Nephron progenitor cell (in vitro differentiated cells): ENCODE data around the gene NAXE.
A peak's percentile ranks its signal among the peaks of the same experiment; 100 is the strongest.
"Not testable (repeated sequence)": the region's sequence is repeated elsewhere in the genome, so short reads cannot be mapped to it uniquely, and the experiment has no call there.

Experiments used
- DNase-seq: peaks from one replicate; pipeline ENCODE4 v3.0.0; 2021
- H3K27ac Mint-ChIP-seq: 2 replicates; pipeline ENCODE4 v1.8.0; 2021; ENCODE audit warnings: mild to moderate bottlenecking, moderate library complexity, mixed read lengths
- H3K27me3 Mint-ChIP-seq: 2 replicates; pipeline ENCODE4 v1.8.0; 2021; ENCODE audit warnings: mild to moderate bottlenecking, low read depth, mixed read lengths; ENCODE audit not compliant: poor library complexity
- H3K36me3 Mint-ChIP-seq: 2 replicates; pipeline ENCODE4 v1.8.0; 2021; ENCODE audit warnings: low read depth, mixed read lengths
- H3K4me1 Mint-ChIP-seq: 2 replicates; pipeline ENCODE4 v1.8.0; 2021; ENCODE audit warnings: mixed read lengths
- H3K4me3 Mint-ChIP-seq: 2 replicates; pipeline ENCODE4 v1.8.0; 2021; ENCODE audit warnings: mild to moderate bottlenecking, moderate library complexity, mixed read lengths
- H3K9me3 Mint-ChIP-seq: 2 replicates; pipeline ENCODE4 v1.8.0; 2021; ENCODE audit warnings: mild to moderate bottlenecking, moderate library complexity, mixed read lengths
- TF ChIP-seq, protein P1 (sequence below): fragments of 200-600 bp; sonication (generic); IDR thresholded peaks from 2 replicates; pipeline ENCODE4 v1.5.0; 2021; ENCODE audit warnings: antibody characterized with exemption

The NAXE gene

DNA sequence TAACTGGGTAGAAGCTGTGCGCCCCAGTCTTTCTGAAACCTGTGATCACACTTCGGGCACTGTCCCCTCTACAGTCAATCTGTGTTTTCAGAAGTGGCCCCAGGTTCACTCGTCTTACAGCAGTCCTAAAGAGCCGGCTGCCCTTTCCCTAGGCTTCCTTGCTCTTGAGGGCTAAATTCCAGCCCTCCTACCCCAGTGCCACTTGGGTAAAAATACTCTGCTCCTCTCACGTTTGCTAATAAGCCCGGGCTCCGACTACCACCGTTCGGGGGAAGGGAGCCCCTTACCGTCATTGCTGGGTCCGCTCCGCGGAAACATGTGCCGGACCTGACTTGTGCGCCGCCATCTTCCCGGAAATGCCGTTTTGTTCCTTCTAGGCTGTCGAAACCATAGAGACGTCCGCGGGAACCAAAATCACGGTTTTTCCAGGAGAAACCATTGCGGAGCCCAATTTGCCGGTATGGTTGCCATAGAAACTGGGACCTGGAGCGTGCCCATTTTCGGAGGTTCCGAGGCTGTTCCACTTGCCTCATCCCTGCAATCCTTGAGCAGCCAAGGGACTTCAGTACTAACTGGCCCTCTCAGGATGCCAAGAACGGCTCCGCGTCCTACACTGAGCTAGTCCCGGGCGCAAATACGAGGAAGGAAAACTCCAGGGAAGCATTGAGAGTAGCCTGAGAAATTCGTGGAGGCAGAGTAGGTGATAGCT, 9.7 kb downstream of the NAXE start, which contains the start of gene GPATCH4:
Gene GPATCH4 (minus strand): TSS at position 358 of the 709 bp plus-strand sequence.
- peak; percentile 74 for DNase-seq
- Mint-ChIP-seq H3K9me3 (no peaks in the 10 kb centered on the region), H3K27ac (peak within 1 kb of the TSS; percentile 96), H3K27me3 (peaks cover 5% of the 10 kb centered on the region), H3K4me3 (peak within 1 kb of the TSS; percentile 98), H3K36me3 (peaks cover 18% of the 10 kb centered on the region), H3K4me1 (peaks cover 31% of the 10 kb centered on the region)
- TF ChIP-seq, protein P1, sequence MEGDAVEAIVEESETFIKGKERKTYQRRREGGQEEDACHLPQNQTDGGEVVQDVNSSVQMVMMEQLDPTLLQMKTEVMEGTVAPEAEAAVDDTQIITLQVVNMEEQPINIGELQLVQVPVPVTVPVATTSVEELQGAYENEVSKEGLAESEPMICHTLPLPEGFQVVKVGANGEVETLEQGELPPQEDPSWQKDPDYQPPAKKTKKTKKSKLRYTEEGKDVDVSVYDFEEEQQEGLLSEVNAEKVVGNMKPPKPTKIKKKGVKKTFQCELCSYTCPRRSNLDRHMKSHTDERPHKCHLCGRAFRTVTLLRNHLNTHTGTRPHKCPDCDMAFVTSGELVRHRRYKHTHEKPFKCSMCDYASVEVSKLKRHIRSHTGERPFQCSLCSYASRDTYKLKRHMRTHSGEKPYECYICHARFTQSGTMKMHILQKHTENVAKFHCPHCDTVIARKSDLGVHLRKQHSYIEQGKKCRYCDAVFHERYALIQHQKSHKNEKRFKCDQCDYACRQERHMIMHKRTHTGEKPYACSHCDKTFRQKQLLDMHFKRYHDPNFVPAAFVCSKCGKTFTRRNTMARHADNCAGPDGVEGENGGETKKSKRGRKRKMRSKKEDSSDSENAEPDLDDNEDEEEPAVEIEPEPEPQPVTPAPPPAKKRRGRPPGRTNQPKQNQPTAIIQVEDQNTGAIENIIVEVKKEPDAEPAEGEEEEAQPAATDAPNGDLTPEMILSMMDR = no peak

DNA sequence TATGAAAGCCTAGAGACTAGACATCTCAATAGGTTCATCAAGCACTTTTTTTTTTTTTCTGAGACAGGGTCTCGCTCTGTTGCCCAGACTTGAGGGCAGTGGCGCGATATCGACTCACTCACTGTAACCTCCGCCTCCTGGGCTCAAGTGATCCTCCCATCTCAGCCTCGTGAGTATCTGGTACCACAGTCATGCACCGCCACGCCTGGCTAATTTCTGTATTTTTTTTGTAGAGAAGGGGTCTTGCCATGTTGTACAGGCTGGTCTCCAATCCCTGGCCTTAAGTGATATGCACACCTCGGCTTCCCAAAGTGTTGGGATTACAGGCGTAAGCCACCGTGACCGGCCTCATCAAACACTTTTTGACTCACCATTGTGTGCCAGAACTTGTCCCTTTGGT, 10.3 kb downstream of the NAXE start:
- Mint-ChIP-seq H3K4me3 (peak overlapping the region; percentile 98), H3K36me3 (peaks cover 13% of the 10 kb centered on the region), H3K27ac (peak overlapping the region; percentile 96), H3K9me3 (no peaks in the 10 kb centered on the region), H3K4me1 (peaks cover 31% of the 10 kb centered on the region), H3K27me3 (peaks cover 5% of the 10 kb centered on the region)
- no peak for DNase-seq
- TF ChIP-seq, protein P1 = no peak

DNA sequence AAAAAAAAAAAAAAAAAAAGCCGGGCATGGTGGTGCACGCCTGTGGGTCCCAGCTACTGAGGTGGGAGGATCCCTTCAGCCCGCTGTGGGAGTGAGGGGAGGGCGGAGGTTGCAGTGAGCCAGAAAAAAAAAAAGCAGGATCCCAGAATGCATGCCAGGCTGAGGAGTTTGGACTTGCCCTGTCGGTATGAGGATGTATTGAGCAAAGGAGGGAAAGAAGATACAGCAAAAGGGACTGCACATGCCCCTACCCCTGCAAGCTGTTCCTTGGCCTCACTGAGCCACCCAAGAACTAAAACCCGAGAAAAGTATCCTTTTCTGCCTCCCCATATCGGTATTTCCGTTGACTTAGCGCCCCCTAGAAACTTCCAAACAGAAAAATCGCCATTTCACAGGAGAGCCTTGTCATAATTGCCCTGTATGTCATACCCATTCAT, 11.0 kb downstream of the NAXE start:
- peaks cover 9% of the 10 kb centered on the region for H3K36me3 Mint-ChIP-seq
- DNase-seq = no peak
- peaks cover 5% of the 10 kb centered on the region for H3K27me3 Mint-ChIP-seq
- H3K4me3 Mint-ChIP-seq = peak overlapping the region; percentile 58
- H3K27ac Mint-ChIP-seq = no peak overlapping the region
- no peaks in the 10 kb centered on the region for H3K9me3 Mint-ChIP-seq
- peaks cover 31% of the 10 kb centered on the region for H3K4me1 Mint-ChIP-seq
- TF ChIP-seq, protein P1 = no peak

DNA sequence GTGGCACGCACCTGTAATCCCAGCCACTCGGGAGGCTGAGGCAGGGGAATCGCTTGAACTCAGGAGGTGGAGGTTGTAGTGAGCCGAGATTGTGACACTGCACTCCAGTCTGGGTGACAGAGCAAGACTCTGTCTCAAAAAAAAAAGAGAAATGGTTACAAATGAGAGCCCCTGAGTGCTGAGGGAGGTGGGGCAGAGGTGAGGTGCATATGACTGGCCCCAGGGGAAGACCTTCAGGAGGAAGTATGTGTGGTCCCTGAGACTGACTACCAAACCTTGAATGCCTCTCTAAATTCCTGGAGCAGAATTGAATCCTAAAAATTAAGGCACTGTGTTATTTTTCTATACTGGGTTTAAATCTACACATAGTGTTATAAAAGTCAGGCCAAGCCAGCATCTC, 15.8 kb downstream of the NAXE start:
- H3K27ac Mint-ChIP-seq, H3K4me3 Mint-ChIP-seq, DNase-seq, H3K9me3 Mint-ChIP-seq, H3K36me3 Mint-ChIP-seq: not testable (repeated sequence)
- Mint-ChIP-seq H3K4me1 (peaks cover 17% of the 10 kb centered on the region), H3K27me3 (peaks cover 11% of the 10 kb centered on the region)

DNA sequence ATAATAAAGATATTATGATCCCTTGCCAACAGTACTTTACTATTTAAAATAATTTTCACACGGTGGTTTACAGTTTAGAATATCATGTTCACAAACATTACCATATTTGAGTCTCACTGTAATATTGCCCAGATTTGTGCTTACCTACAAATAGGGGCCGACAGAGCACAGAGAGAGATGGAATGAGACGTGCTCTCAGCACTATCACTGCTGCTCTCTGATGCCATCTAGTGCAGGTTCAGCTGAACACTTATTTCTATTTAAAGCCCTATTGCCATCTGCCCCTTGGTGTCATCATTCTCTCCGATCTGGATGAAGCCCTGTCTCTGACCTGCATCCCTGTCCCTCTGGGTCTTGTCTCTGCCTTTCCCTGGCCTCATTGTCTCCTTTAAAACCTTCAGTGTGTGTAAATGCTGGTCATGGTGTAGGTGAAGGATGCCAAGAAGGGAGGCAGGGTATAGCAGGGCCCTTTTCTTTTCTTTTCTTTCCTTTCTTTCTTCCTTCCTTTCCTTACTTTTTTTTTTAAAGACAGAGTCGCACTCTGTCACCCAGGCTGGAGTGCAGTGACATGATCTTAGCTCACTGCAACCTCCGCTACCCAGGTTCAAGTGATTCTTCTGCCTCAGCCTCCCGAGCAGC, 16.6 kb downstream of the NAXE start:
- peak; percentile 46 for DNase-seq
- Mint-ChIP-seq H3K4me3 (no peak overlapping the region), H3K36me3 (no peaks in the 10 kb centered on the region), H3K27ac (no peak overlapping the region), H3K4me1 (peaks cover 13% of the 10 kb centered on the region), H3K9me3 (no peaks in the 10 kb centered on the region), H3K27me3 (peaks cover 11% of the 10 kb centered on the region)
- TF ChIP-seq, protein P1 = peak; percentile 72

DNA sequence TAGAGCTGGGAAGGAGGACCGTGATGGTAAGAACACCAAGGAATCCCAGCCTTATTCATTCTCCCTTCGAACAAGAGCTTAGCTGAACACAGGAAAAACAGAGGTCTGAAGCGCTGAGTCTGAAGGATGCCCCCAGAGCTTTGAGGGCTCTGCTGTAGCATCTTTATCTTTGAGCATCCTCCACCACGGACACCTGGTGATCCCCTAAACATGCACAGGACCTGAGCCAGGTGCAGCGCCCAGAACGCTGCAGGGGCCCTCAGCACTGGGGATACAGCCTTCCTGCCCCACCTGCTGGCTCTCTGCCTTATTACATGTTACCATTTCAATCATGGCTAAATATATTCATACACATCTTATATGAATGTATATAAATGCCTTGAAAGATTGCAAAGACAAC, 17.4 kb downstream of the NAXE start:
- H3K27ac Mint-ChIP-seq = no peak overlapping the region
- H3K4me3 Mint-ChIP-seq = no peak overlapping the region
- peaks cover 13% of the 10 kb centered on the region for H3K4me1 Mint-ChIP-seq
- peaks cover 11% of the 10 kb centered on the region for H3K27me3 Mint-ChIP-seq
- DNase-seq = peak; percentile 48
- H3K9me3 Mint-ChIP-seq = no peaks in the 10 kb centered on the region
- H3K36me3 Mint-ChIP-seq = no peaks in the 10 kb centered on the region
- TF ChIP-seq, protein P1 = peak; percentile 66

DNA sequence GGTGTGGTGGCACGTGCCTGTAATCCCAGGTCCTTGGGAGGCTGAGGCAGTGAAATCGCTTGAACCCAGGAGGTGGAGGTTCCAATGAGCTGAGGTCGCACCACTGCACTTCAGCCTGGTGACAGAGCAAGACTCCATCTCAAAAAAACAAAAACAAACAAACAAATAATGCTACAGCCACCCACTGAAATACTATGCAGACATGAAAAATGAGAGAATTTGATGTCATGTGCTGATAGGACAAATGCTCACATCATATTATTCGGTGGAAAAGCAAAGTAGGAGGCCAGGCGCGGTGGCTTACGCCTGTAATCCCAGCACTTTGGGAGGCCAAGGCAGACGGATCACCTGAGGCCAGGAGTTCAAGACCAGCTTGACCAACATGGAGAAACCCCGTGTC, 18.5 kb downstream of the NAXE start:
- H3K27ac Mint-ChIP-seq, H3K36me3 Mint-ChIP-seq, H3K9me3 Mint-ChIP-seq, DNase-seq, H3K4me3 Mint-ChIP-seq: not testable (repeated sequence)
- Mint-ChIP-seq H3K4me1 (peaks cover 17% of the 10 kb centered on the region), H3K27me3 (peaks cover 13% of the 10 kb centered on the region)
